ENCODE results near the gene NPFFR2.
"Not testable (repeated sequence)": the region's sequence is repeated elsewhere in the genome, so short reads cannot be mapped to it uniquely, and the experiment has no call there.

NPFFR2 gene
- total RNA-seq, result 0 reads per million in 4 experiments

- DNase-seq, result no peak
These were observed at the start of gene NPFFR2 for GRCh38 chr4:72031868-72032608. Gene NPFFR2, plus strand, starts transcription at chr4:72032000. Its CDS starts 96,592 bp downstream, at chr4:72128592.

GRCh38 chr4:71992571-71993312 is 39.1 kb upstream of the NPFFR2 start:
- DNase-seq, result no peak

- DNase-seq, result no peak
These were observed 37.2 kb upstream of the NPFFR2 start for GRCh38 chr4:71994559-71994958.

GRCh38 chr4:71995297-71995696 is 36.5 kb upstream of the NPFFR2 start:
- DNase-seq, result no peak

GRCh38 chr4:72006586-72006985 is 25.2 kb upstream of the NPFFR2 start:
- DNase-seq, result no peak

- DNase-seq, result no peak
These were observed 19.9 kb upstream of the NPFFR2 start for GRCh38 chr4:72011906-72012305.

GRCh38 chr4:72016011-72016410 is 15.8 kb upstream of the NPFFR2 start:
- no peak for DNase-seq

GRCh38 chr4:72019688-72020087 is 12.1 kb upstream of the NPFFR2 start:
- no peak for DNase-seq

GRCh38 chr4:72022553-72022952 is 9.2 kb upstream of the NPFFR2 start:
- DNase-seq, result no peak

GRCh38 chr4:72055566-72055965 is 23.8 kb downstream of the NPFFR2 start:
- no peak for DNase-seq

GRCh38 chr4:72063726-72064125 is 31.9 kb downstream of the NPFFR2 start:
- no peak for DNase-seq

GRCh38 chr4:72067051-72067450 is 35.3 kb downstream of the NPFFR2 start:
- no peak for DNase-seq

- DNase-seq, result no peak
These were observed 42.0 kb downstream of the NPFFR2 start for GRCh38 chr4:72073816-72074215.

GRCh38 chr4:72076562-72076961 is 44.8 kb downstream of the NPFFR2 start:
- no peak for DNase-seq

GRCh38 chr4:72077346-72077745 is 45.5 kb downstream of the NPFFR2 start:
- no peak for DNase-seq

- no peak for DNase-seq
These were observed 52.8 kb downstream of the NPFFR2 start for GRCh38 chr4:72084587-72085011.

GRCh38 chr4:72090606-72091005 is 58.8 kb downstream of the NPFFR2 start:
- not testable (repeated sequence) for DNase-seq

GRCh38 chr4:72094059-72094797 is 62.4 kb downstream of the NPFFR2 start:
- no peak for DNase-seq

- no peak for DNase-seq
These were observed 75.7 kb downstream of the NPFFR2 start for GRCh38 chr4:72107456-72107855.

- no peak for DNase-seq
These were observed 77.6 kb downstream of the NPFFR2 start for GRCh38 chr4:72109364-72109763.

- no peak for DNase-seq
These were observed 78.2 kb downstream of the NPFFR2 start for GRCh38 chr4:72109959-72110497.

GRCh38 chr4:72110886-72111285 is 79.1 kb downstream of the NPFFR2 start:
- no peak for DNase-seq

GRCh38 chr4:72111863-72112262 is 80.1 kb downstream of the NPFFR2 start:
- no peak for DNase-seq
